Activated CD4-positive, alpha-beta T cell treated with anti-CD3 and anti-CD28 coated beads, Interleukin-2, amount 50 U/mL, for 4 hours (primary cell): ENCODE results near the gene UBASH3B.

Source experiments
- DNase-seq, 2 experiments: peaks; one replicate each; pipeline ENCODE4 v3.0.0-alpha.2; 2020

The UBASH3B gene

GRCh38 chr11:122863704-122864326 lies 208.3 kb downstream of the UBASH3B start:
- peak; percentile 28 to 53 for DNase-seq
